Psoas muscle (tissue), 8 donors: ENCODE results near the gene MB21D2. TPM values are rescaled to one million over a fixed set of nuclear protein-coding genes. Genes with fewer than 3 reads are reported as not detected.

Experiments used
- ATAC-seq, 4 donors: fragments of 200-7000 bp; cut with Tn5 transposase; one replicate each; pipeline ENCODE4 v1.9.1; 2020; ENCODE audit warnings: moderate library complexity in 3 of 4, mild to moderate bottlenecking in 2 of 4
- DNase-seq, 2 donors: peaks; one replicate each; pipeline ENCODE4 v3.0.0-alpha.2; 2020
- H3K27ac ChIP-seq: fragments of 200-600 bp; one replicate; pipeline ENCODE4 v1.8.0; 2022
- H3K27me3 ChIP-seq, 3 donors: fragments of 200-600 bp in 1 of 3; one replicate each; pipeline versions ENCODE4 v1.6.1 to v1.8.0; 2013 to 2022; ENCODE audit warnings: low read length in 2 of 3, mild to moderate bottlenecking in 2 of 3, moderate library complexity in 1 of 3; ENCODE audit not compliant: insufficient read depth in 3 of 3
- H3K36me3 ChIP-seq, 2 donors: fragments of 200-600 bp in 1 of 2; one replicate each; pipeline versions ENCODE4 v1.6.1 to v1.8.0; 2013 to 2022; ENCODE audit warnings: low read depth in 1 of 2, mild to moderate bottlenecking in 1 of 2, moderate library complexity in 1 of 2; ENCODE audit not compliant: insufficient read depth in 1 of 2
- H3K4me1 ChIP-seq: fragments of 200-600 bp; one replicate; pipeline ENCODE4 v1.8.0; 2022
- H3K4me3 ChIP-seq: fragments of 200-600 bp; one replicate; pipeline ENCODE4 v1.8.0; 2022; ENCODE audit warnings: mild to moderate bottlenecking
- H3K9me3 ChIP-seq: fragments of 200-600 bp; one replicate; pipeline ENCODE4 v1.8.0; 2022
- WGBS, 3 donors: extraction: QIAGEN DNeasy Blood & Tissue Kit; methylation state at CpG; one replicate each; pipeline versions ENCODE4 v1.1.6 to v1.1.7; 2013; 5-methylcytosine and 5-hydroxymethylcytosine counted together
- intact Hi-C, 2 donors: fragments of 100-400 bp; cut with DNase I; formaldehyde crosslinking; loops; one replicate each; pipeline versions ENCODE4 v1.11.0 to v1.14.2; 2022
- polyA plus RNA-seq, 3 donors: library from polyadenylated mRNA; stranded (reverse); fragments of 200-250 nt; gene quantifications; one replicate each; pipeline ENCODE4 v1.2.3, GENCODE V29; 2013
- total RNA-seq, 4 donors: library from RNA; stranded (reverse); fragmentation: NEBNext Ultra II Directional in 2 of 4; extraction: Animal tissue kit (Norgen Biotek cat#: 25700) in 2 of 4; gene quantifications; one replicate each; pipeline versions ENCODE4 v1.2.1 to v1.2.4, GENCODE V29; 2021 to 2023
- TF ChIP-seq, protein P1 (sequence below): fragments of 200-600 bp; IDR thresholded peaks from one replicate; pipeline ENCODE4 v1.8.0; 2022; ENCODE audit warnings: antibody characterized with exemption
- donor health status: healthy with polysubstance abuse.
- donor health status: DM: no; HTN: no; CAD: no; lungs with moderate emphysema.
- donor health status: Bipolar disorder and iron deficiency.
- donor health status: healthy.
- donor health status: DM: yes; HTN: yes; CAD: no.
- donor health status: DM: no; HTN: no; CAD: no.
- donor health status: DM: no; HTN: no; CAD: no.
- donor health status: DM: yes; HTN: yes; CAD: no.

The MB21D2 gene
- total and polyA plus RNA-seq, 7 donors = 0.61 to 2.6 (median 1.3) TPM

DNA sequence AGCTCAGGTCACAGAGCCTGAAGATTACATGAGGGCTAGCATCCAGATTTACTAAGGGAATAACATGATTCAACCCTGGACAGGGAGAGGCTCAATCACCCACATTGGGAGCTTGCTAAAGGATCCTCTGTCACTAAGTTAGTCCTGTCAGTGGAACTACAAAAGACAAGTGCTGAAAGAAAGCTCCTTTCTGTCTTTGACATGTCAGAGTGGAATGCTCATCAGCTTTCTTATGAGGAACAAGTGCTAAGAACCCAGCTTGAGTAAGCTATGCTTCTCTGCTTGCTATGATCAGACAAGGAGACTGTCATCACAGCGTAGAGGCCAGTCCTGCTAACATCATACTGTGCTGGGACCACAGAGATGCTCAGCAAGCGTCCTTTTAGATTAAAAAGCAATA, 74.5 kb downstream of the MB21D2 start:
- ATAC-seq = peak in 2 of 4 donors; percentile 11 to 57
- 95 to 99% (median 98%) methylated on average over 2 of the region's 2 CpGs for WGBS, 3 donors
- TF ChIP-seq, protein P1, sequence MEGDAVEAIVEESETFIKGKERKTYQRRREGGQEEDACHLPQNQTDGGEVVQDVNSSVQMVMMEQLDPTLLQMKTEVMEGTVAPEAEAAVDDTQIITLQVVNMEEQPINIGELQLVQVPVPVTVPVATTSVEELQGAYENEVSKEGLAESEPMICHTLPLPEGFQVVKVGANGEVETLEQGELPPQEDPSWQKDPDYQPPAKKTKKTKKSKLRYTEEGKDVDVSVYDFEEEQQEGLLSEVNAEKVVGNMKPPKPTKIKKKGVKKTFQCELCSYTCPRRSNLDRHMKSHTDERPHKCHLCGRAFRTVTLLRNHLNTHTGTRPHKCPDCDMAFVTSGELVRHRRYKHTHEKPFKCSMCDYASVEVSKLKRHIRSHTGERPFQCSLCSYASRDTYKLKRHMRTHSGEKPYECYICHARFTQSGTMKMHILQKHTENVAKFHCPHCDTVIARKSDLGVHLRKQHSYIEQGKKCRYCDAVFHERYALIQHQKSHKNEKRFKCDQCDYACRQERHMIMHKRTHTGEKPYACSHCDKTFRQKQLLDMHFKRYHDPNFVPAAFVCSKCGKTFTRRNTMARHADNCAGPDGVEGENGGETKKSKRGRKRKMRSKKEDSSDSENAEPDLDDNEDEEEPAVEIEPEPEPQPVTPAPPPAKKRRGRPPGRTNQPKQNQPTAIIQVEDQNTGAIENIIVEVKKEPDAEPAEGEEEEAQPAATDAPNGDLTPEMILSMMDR = no peak

DNA sequence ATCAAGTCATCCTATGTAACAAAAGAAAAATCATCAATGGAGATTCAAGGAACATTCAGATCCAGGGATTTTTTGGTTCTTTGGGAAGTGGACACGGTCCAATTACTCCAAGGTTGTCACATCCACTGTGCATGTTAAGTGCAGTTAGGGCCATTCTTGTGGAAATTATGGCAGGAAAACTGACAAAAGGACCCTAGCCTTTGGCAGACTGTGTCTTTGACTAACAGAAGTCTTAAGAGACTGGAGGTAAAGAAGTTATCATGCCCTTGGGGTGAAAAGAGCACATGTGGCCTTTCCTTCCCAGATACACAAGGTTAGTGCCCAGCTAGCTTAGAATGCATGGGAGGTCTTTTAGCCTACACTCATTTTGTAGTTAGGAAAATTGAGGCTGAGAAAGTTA, 74.9 kb downstream of the MB21D2 start:
- H3K27ac ChIP-seq = no peak overlapping the region
- whole genome bisulfite sequencing, 3 donors = 88 to 92% (median 89%) methylated on average over 1 of the region's 1 CpG
- no peak overlapping the region for H3K4me3 ChIP-seq
- peaks cover 17% of the 10 kb centered on the region for H3K4me1 ChIP-seq
- TF ChIP-seq, protein P1 = no peak
- DNase-seq = no peak
- intact Hi-C loops = no loop called here
- H3K9me3 ChIP-seq = no peaks in the 10 kb centered on the region
- no peaks in the 10 kb centered on the region for H3K36me3 ChIP-seq
- ATAC-seq = no peak
- no peaks in the 10 kb centered on the region for H3K27me3 ChIP-seq

More for the DNA sequence above, 74.5 kb downstream of the MB21D2 start:
- Histone ChIP-seq H3K27me3 (no peaks in the 10 kb centered on the region), H3K9me3 (no peaks in the 10 kb centered on the region), H3K4me1 (peaks cover 20% of the 10 kb centered on the region), H3K36me3 (no peaks in the 10 kb centered on the region), H3K27ac (no peak overlapping the region), H3K4me3 (no peak overlapping the region)
- intact Hi-C loops = no loop called here
- no peak for DNase-seq

DNA sequence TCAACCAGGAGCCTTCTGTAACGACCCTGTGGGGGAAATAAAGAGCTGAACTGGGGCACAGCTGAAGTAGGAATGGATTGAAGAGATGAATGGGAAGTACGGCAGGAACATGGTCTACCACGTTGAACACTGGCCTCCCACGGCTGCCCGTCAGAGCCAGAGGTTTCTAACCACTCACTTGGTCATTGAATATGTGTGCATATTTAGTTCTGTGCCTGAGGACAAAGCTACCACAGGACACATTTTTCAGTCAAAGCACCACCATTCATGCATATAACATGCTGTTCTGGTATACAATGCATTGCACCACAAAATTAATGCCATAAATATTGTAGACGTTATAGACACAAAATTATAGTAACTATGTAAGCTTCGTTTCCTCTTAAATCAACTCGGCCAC, 75.5 kb downstream of the MB21D2 start:
- 86 to 91% (median 90%) methylated on average over 8 of the region's 8 CpGs for WGBS, 3 donors
- ATAC-seq (no peak), DNase-seq (no peak)
- intact Hi-C loops = no loop called here
- no peak overlapping the region for H3K27ac ChIP-seq
- no peak overlapping the region for H3K4me3 ChIP-seq
- TF ChIP-seq, protein P1 = no peak
- H3K9me3 ChIP-seq = no peaks in the 10 kb centered on the region
- H3K27me3 ChIP-seq = no peaks in the 10 kb centered on the region
- H3K36me3 ChIP-seq = no peaks in the 10 kb centered on the region
- H3K4me1 ChIP-seq = peaks cover 17% of the 10 kb centered on the region

DNA sequence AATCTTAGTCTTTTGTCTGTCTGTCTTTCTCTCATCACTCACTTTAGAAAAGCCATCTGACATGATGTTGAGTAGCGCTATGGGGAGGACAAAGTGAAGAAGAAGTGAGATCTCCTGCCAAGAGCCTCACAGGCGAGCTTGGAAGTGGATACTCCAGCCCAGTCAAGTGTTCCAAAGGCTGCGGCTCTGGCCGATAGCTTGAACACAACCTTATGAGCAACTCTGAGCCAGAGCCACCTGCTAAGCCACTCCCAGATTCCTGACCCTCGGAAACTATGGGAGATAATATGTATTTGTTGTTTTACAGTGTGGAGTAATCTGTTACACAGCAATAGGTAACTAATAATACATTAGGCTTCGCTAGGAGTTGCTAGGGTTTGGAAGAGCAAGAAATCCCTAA, 76.2 kb downstream of the MB21D2 start:
- H3K27ac ChIP-seq = no peak overlapping the region
- H3K9me3 ChIP-seq = no peaks in the 10 kb centered on the region
- DNase-seq (no peak), ATAC-seq (no peak)
- WGBS, 3 donors = 81 to 83% (median 83%) methylated on average over 6 of the region's 6 CpGs
- no peak overlapping the region for H3K4me3 ChIP-seq
- intact Hi-C loops = no loop called here
- no peaks in the 10 kb centered on the region for H3K27me3 ChIP-seq
- TF ChIP-seq, protein P1 = no peak
- no peaks in the 10 kb centered on the region for H3K36me3 ChIP-seq
- peaks cover 18% of the 10 kb centered on the region for H3K4me1 ChIP-seq

DNA sequence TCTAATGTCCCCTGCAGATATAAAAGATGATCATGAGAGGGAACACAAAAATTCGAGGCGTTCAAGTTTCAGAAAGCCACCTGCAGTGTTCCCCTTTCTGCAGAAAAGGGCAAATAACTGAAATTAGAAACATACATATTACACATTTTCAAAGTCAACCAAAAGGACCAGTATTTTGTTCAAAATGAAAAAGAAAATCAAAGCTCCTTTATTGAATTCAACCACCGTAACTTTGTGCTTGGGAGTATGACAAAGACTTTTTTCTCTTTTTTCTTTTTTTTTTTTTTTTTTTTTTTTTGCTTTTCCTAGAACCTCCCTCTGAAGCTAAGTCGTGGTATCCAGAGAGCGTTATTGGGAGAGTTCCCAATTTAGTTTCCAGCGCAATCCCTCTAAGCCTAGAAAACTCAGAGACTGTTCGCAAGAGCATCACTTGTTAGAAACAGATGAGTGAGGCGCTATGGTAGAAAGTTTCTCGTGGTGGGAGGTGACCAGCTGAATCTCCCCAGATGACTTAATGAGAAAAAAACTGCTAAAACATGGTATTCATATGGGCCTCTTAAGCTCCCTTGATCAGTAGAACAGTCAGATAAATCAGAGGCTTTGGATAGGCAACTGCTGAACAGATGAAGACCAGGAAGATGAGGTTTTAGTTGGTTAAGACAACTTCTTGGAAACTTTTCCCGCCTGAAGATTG, 77.4 kb downstream of the MB21D2 start:
- H3K4me3 ChIP-seq = no peak overlapping the region
- peaks cover 28% of the 10 kb centered on the region for H3K4me1 ChIP-seq
- no peak for DNase-seq
- 89 to 91% (median 89%) methylated on average over 10 of the region's 10 CpGs for WGBS, 3 donors
- no peak for ATAC-seq
- H3K27ac ChIP-seq = no peak overlapping the region
- TF ChIP-seq, protein P1 = no peak
- H3K9me3 ChIP-seq = no peaks in the 10 kb centered on the region
- H3K36me3 ChIP-seq = no peaks in the 10 kb centered on the region
- no peaks in the 10 kb centered on the region for H3K27me3 ChIP-seq
- intact Hi-C loops = no loop called here
